ENCODE data around the gene ZC3HAV1L.

DNA sequence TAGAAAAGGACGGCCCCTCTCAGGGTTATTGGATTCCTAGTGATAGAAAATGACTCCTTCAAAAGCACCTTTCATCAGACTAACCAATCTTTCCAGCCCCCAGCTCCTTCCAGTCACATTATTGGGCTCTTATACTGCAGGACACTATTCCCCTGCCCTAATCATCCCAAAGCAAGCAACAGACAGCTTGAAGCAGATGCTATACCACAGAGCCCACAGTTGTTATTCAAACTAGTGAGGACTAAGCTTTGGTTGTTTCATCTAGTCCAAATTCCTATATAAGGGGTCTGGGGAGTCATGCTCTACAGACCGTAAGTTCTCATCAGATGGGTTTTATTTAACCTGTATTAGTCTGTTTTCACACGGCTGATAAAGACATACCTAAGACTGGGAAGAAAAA is 24.5 kb downstream of the ZC3HAV1L start:
- TF ChIP-seq, protein P1, sequence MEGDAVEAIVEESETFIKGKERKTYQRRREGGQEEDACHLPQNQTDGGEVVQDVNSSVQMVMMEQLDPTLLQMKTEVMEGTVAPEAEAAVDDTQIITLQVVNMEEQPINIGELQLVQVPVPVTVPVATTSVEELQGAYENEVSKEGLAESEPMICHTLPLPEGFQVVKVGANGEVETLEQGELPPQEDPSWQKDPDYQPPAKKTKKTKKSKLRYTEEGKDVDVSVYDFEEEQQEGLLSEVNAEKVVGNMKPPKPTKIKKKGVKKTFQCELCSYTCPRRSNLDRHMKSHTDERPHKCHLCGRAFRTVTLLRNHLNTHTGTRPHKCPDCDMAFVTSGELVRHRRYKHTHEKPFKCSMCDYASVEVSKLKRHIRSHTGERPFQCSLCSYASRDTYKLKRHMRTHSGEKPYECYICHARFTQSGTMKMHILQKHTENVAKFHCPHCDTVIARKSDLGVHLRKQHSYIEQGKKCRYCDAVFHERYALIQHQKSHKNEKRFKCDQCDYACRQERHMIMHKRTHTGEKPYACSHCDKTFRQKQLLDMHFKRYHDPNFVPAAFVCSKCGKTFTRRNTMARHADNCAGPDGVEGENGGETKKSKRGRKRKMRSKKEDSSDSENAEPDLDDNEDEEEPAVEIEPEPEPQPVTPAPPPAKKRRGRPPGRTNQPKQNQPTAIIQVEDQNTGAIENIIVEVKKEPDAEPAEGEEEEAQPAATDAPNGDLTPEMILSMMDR (IDR thresholded peaks at IDR 0.05) = no peak
- TF ChIP-seq POLR2A (IDR thresholded peaks at IDR 0.05) = no peak

Data from adrenal gland (tissue), 5 donors.